WTC11 (cell line): ENCODE results near the gene SLC2A9. TPM values are rescaled to one million over a fixed set of nuclear protein-coding genes. Genes with fewer than 3 reads are reported as not detected.

ENCODE experiments used
- ATAC-seq: fragments of 200-7000 bp; cut with Tn5 transposase; 2 replicates; pipeline ENCODE4 v1.10.0; 2021; ENCODE audit warnings: mild to moderate bottlenecking, moderate library complexity
- CTCF ChIA-PET: fragments of 300-600 bp; sonication (Branson Sonifier 250); formaldehyde crosslinking; loops from one replicate; lab custom pipeline; 2021; ENCODE audit warnings: antibody characterized with exemption; lab: Charles Lee
- POLR2A ChIA-PET: fragments of 350-600 bp; sonication (Branson Sonifier 250); formaldehyde crosslinking; loops from one replicate; lab custom pipeline; 2021; ENCODE audit warnings: antibody characterized with exemption; lab: Charles Lee
- DNase-seq: peaks from one replicate; pipeline ENCODE4 v3.0.0; 2021; ENCODE audit warnings: low spot score
- H3K27ac Mint-ChIP-seq: 2 replicates; pipeline ENCODE4 v1.8.0; 2021; ENCODE audit warnings: mixed read lengths
- H3K27me3 Mint-ChIP-seq: 2 replicates; pipeline ENCODE4 v1.8.0; 2021; ENCODE audit warnings: low read depth, mild to moderate bottlenecking, moderate library complexity, mixed read lengths
- H3K36me3 Mint-ChIP-seq: 2 replicates; pipeline ENCODE4 v1.8.0; 2021; ENCODE audit warnings: mixed read lengths
- H3K4me1 Mint-ChIP-seq: 2 replicates; pipeline ENCODE4 v1.8.0; 2022; ENCODE audit warnings: mixed read lengths
- H3K4me3 Mint-ChIP-seq: 2 replicates; pipeline ENCODE4 v1.8.0; 2021; ENCODE audit warnings: mild to moderate bottlenecking, moderate library complexity, mixed read lengths
- H3K9me3 Mint-ChIP-seq: 2 replicates; pipeline ENCODE4 v1.8.0; 2021; ENCODE audit warnings: mixed read lengths
- CREB1 ChIP-seq: sonication (generic); formaldehyde crosslinking; IDR thresholded peaks from 2 replicates; pipeline ENCODE4 v1.8.0; 2023; ENCODE audit warnings: mild to moderate bottlenecking, missing genetic modification reagents
- ESRRA ChIP-seq: sonication (generic); formaldehyde crosslinking; IDR thresholded peaks from 2 replicates; pipeline ENCODE4 v1.8.1; 2022; ENCODE audit warnings: mild to moderate bottlenecking, missing genetic modification reagents, borderline replicate concordance
- ETV6 ChIP-seq: sonication (generic); formaldehyde crosslinking; IDR thresholded peaks from 2 replicates; pipeline ENCODE4 v1.8.1; 2022; ENCODE audit warnings: mild to moderate bottlenecking, missing genetic modification reagents
- HMGA2 ChIP-seq: fragments of 250-450 bp; sonication (Bioruptor Pico); IDR thresholded peaks from 2 replicates; pipeline ENCODE4 v1.4.0; 2021; ENCODE audit warnings: mild to moderate bottlenecking, moderate library complexity
- JAZF1 ChIP-seq: fragments of 250-450 bp; sonication (Bioruptor Pico); IDR thresholded peaks from 2 replicates; pipeline ENCODE4 v1.9.0; 2021; ENCODE audit warnings: moderate library complexity, mild to moderate bottlenecking, inconsistent platforms
- MYBL2 ChIP-seq: sonication (generic); formaldehyde crosslinking; IDR thresholded peaks from 2 replicates; pipeline ENCODE4 v1.8.1; 2023; ENCODE audit warnings: mild to moderate bottlenecking, moderate library complexity, missing genetic modification reagents
- NFATC4 ChIP-seq: fragments of 250-450 bp; sonication (Bioruptor Pico); IDR thresholded peaks from 2 replicates; pipeline ENCODE4 v1.9.0; 2021; ENCODE audit warnings: mild to moderate bottlenecking
- PRRX2 ChIP-seq: fragments of 250-450 bp; sonication (Bioruptor Pico); IDR thresholded peaks from 2 replicates; pipeline ENCODE4 v1.8.0; 2021; ENCODE audit warnings: mild to moderate bottlenecking
- RELA ChIP-seq: sonication (generic); formaldehyde crosslinking; IDR thresholded peaks from 2 replicates; pipeline ENCODE4 v1.8.1; 2022; ENCODE audit warnings: missing genetic modification reagents, mild to moderate bottlenecking, borderline replicate concordance
- ZNF121 ChIP-seq: sonication (generic); formaldehyde crosslinking; IDR thresholded peaks from 2 replicates; pipeline ENCODE4 v1.8.0; 2023; ENCODE audit warnings: missing genetic modification reagents
- ZNF138 ChIP-seq: sonication (generic); formaldehyde crosslinking; conservative IDR thresholded peaks from 2 replicates; pipeline ENCODE4 v1.8.1; 2022; ENCODE audit warnings: mild to moderate bottlenecking, moderate library complexity, missing genetic modification reagents
- ZNF219 ChIP-seq: sonication (generic); formaldehyde crosslinking; IDR thresholded peaks from 2 replicates; pipeline ENCODE4 v1.8.0; 2023; ENCODE audit warnings: missing genetic modification reagents, mild to moderate bottlenecking, borderline replicate concordance
- ZNF671 ChIP-seq: fragments of 250-450 bp; sonication (Bioruptor Pico); IDR thresholded peaks from 2 replicates; pipeline ENCODE4 v1.8.0; 2021; ENCODE audit warnings: mild to moderate bottlenecking
- total RNA-seq: library from RNA; stranded (reverse); gene quantifications from 3 replicates; pipeline ENCODE4 v1.2.3, GENCODE V29; 2021
- TF ChIP-seq, protein P1 (sequence below): sonication (generic); formaldehyde crosslinking; IDR thresholded peaks from 2 replicates; pipeline ENCODE4 v1.8.1; 2022; ENCODE audit warnings: mild to moderate bottlenecking, moderate library complexity, missing genetic modification reagents
- TF ChIP-seq, protein P2 (sequence below): sonication (generic); formaldehyde crosslinking; IDR thresholded peaks from 2 replicates; pipeline ENCODE4 v1.8.0; 2022; ENCODE audit warnings: mild to moderate bottlenecking, missing genetic modification reagents
- TF ChIP-seq, protein P3 (sequence below): fragments of 250-450 bp; sonication (Bioruptor Pico); conservative IDR thresholded peaks from 2 replicates; pipeline ENCODE4 v1.9.0; 2021; ENCODE audit warnings: mild to moderate bottlenecking

SLC2A9 gene
- total RNA-seq, 1 experiment from 2014 or later = not detected

DNA sequence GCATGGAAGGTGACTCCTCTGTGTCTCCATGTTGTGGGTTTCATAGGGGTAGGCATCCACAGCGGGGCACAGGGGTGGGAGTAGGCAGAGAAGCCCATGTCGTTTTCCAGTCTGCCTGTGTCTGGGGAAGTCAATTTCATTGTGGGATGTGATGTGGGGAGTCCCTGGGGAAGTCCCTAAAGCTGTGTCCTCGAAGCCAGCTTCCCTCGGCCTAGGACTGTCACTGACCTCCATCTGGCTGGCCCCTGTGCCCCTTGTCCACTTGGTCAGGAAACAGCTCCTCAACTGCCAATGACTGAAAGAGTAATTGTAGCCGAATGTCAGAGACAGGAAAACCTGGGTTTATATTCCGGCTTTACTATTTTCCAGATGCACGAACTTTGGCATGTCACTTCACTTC is 130.2 kb downstream of the SLC2A9 start (continued):
- TF ChIP-seq CREB1 (no peak), PRRX2 (CRISPR knock-in tag) (no peak)

DNA sequence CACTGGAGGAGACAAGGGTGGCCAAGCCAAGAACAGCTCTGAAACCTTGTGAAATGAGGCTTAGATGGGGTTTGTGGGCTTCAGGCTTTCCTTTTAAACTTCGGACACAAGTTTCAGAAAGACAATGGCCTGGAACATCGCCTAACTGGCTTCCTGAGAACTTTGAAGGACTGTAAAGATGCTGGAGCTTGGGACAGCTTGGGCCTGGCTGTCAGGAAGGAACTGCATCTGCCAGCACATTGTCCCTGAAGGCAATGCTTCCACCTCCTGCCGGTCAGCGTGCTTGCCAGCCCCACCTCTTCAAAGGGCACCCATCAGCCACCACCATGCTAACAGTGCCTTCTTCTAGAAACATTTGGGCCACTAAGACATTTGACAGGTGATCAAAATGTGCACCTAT is 132.0 kb downstream of the SLC2A9 start:
- ChIA-PET POLR2A (no interaction called here), CTCF (no interaction called here)
- ATAC-seq (no peak), DNase-seq (no peak)
- no peaks in the 10 kb centered on the region for H3K9me3 Mint-ChIP-seq
- peaks cover 8% of the 10 kb centered on the region for H3K4me1 Mint-ChIP-seq
- H3K27me3 Mint-ChIP-seq = peaks cover 4% of the 10 kb centered on the region
- no peak overlapping the region for H3K4me3 Mint-ChIP-seq
- no peaks in the 10 kb centered on the region for H3K36me3 Mint-ChIP-seq
- H3K27ac Mint-ChIP-seq = no peak overlapping the region
- TF ChIP-seq PRRX2 (CRISPR knock-in tag) = no peak
- no peak for TF ChIP-seq ZNF121
- TF ChIP-seq, protein P1, sequence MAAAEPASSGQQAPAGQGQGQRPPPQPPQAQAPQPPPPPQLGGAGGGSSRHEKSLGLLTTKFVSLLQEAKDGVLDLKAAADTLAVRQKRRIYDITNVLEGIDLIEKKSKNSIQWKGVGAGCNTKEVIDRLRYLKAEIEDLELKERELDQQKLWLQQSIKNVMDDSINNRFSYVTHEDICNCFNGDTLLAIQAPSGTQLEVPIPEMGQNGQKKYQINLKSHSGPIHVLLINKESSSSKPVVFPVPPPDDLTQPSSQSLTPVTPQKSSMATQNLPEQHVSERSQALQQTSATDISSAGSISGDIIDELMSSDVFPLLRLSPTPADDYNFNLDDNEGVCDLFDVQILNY (CRISPR knock-in tag) = no peak
- no peak for TF ChIP-seq JAZF1 (CRISPR knock-in tag)
- no peak for TF ChIP-seq ETV6 (CRISPR knock-in tag)
- TF ChIP-seq ZNF219 (CRISPR knock-in tag) = no peak
- no peak for TF ChIP-seq HMGA2
- TF ChIP-seq RELA (CRISPR knock-in tag) = no peak

DNA sequence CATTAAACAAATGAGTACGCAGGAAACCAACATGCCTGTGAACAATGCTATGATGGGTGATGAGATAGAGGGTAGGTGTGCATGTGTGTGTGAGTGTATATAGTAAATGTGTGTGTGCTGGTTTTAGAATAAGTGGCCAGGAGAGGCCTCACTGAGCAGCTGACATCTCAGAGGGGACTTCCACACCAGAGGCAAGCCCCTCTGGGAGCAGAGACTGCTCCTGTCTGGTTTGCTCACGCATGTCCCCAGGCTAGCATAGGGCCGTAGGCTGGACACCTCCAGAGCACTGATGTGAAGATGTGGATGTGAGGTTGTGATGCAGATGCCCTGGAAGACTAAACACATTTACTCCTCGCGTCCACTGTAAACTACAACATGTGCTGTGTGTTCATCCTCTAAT is 135.3 kb downstream of the SLC2A9 start:
- no peaks in the 10 kb centered on the region for H3K36me3 Mint-ChIP-seq
- H3K4me1 Mint-ChIP-seq = peaks cover 25% of the 10 kb centered on the region
- CTCF ChIA-PET = no interaction called here
- POLR2A ChIA-PET = no interaction called here
- no peaks in the 10 kb centered on the region for H3K9me3 Mint-ChIP-seq
- H3K27ac Mint-ChIP-seq = no peak overlapping the region
- no peak for ATAC-seq
- DNase-seq = no peak
- no peak overlapping the region for H3K4me3 Mint-ChIP-seq
- TF ChIP-seq, protein P2, sequence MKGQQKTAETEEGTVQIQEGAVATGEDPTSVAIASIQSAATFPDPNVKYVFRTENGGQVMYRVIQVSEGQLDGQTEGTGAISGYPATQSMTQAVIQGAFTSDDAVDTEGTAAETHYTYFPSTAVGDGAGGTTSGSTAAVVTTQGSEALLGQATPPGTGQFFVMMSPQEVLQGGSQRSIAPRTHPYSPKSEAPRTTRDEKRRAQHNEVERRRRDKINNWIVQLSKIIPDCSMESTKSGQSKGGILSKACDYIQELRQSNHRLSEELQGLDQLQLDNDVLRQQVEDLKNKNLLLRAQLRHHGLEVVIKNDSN = no peak
- TF ChIP-seq PRRX2 (CRISPR knock-in tag) = no peak
- TF ChIP-seq, all 79 proteins: peak for 0
- H3K27me3 Mint-ChIP-seq = peaks cover 4% of the 10 kb centered on the region

DNA sequence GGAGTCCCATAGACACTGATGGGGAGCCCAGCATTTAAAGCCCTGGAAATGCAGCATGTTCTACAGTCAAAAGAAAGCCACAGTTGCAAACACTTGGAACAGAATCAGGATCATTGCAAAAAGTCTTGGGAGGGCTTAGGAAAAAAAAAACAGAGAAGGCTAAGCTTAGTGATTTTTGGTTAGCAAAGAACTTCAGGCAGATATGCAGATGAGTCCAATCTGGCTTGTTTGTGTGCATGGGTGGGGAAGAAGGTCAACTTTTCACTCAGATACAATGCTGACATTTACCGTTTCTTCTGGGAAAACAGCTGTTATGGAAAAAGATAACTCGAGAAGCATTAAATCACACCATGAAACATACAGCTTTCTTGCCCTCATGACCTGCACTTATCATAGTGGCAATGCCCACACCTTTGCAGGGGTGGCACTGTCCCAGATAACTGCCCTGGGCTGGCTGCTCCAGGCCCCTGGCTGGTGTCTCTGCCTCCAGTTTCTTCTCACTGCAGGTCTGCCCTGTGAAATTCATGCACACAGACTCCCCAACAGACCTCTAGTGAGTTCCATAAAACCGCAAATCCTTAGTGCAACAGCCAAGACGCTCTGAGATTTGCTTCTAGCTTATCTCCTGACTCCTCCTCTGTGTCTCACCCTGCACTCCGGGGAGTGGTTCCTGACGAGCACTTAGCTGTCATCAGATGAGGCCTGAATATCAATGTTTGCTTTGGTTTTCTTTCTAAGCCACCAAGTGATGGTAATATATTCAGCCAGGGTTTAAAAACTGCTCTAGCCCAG is 140.7 kb downstream of the SLC2A9 start:
- DNase-seq = no peak
- Mint-ChIP-seq H3K27ac (no peak overlapping the region), H3K4me3 (no peak overlapping the region), H3K4me1 (peaks cover 39% of the 10 kb centered on the region), H3K9me3 (no peaks in the 10 kb centered on the region), H3K36me3 (no peaks in the 10 kb centered on the region)
- ChIA-PET POLR2A (no interaction called here), CTCF (interaction anchor here (0.6 to 2.2 kb wide), 7 partner anchors 13 to 177 kb away, joined by 3 to 5 read pairs (median 3); no protein-coding TSS in a partner anchor)
- ATAC-seq = no peak
- TF ChIP-seq NFATC4 (CRISPR knock-in tag) (no peak), ZNF671 (no peak), MYBL2 (CRISPR knock-in tag) (no peak), JAZF1 (CRISPR knock-in tag) (no peak), ZNF138 (CRISPR knock-in tag) (no peak), ESRRA (no peak)
- TF ChIP-seq, protein P3, sequence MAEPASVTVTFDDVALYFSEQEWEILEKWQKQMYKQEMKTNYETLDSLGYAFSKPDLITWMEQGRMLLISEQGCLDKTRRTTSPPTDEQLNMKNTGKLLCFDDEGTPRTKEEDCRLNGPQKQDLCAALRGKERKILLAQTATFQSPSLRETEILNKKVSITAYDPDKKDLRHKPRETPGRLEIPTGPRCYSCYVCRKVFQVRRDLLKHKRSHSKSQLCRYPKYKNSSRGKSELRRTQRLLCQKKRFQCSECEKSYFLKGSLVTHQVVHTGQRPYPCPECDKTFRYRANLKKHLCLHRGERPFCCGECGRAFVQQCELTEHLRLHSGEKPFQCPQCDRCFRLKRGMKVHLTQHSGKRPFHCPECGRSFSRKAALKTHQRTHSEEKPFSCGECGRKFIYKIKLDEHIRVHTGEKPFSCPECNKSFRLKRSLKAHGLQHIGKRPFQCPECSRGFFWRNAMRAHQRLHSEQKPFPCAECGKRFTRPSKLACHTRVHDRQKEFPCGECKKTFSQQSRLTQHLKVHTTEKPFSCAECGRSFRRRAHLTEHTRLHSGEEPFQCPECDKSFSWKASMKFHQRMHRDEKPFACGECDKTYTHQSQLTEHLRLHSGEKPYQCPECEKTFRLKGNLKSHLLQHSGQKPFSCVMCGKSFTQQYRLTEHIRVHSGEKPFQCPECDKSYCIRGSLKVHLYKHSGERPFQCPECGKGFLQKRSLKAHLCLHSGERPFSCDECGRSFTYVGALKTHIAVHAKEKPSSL = no peak
- TF ChIP-seq, all 79 proteins: peak for 0
- no peaks in the 10 kb centered on the region for H3K27me3 Mint-ChIP-seq
